RPMI8226 (cell line): ENCODE data around the gene NFIX.

Experiments used
- DNase-seq: peaks from one replicate; pipeline ENCODE4 v3.0.0-alpha.2; 2015

NFIX gene

DNA sequence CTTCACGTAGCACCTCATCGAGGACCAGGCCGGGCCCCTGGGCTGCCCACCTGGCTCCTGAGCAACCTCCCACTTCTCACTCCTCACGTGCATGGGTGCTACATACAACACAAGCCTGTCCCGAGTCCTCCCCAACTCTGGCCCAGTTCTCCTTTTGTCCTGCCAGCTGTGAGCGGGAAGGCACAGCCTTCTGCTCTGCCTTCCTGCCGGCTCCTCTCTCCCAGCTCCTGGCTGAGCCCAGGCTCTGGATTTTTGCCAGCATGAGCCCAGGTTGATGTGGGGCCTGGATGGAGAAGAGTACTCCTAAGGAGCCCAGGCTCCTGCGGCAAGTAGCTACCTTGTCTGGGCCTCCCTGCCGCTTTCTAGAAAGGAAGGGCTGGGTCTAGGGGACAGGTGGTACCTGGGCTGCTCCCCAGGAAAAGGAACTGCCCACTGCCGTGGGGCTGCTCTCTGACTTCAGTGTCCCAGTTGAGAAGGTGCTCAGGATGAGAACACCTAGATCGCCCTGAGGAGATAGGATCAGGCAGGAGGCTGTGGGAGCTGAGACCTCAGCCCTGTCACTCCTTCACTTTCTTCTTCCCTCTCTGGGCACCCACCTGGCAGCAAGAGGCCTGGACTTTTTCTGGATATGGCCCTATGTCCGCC, 83.7 kb downstream of the NFIX start:
- DNase-seq, result no peak

GRCh38 chr19:13079542-13079986, 84.3 kb downstream of the NFIX start:
- peak; percentile 69 for DNase-seq

- DNase-seq, result no peak
Measured at GRCh38 chr19:13082192-13083007, 87.1 kb downstream of the NFIX start.

DNA sequence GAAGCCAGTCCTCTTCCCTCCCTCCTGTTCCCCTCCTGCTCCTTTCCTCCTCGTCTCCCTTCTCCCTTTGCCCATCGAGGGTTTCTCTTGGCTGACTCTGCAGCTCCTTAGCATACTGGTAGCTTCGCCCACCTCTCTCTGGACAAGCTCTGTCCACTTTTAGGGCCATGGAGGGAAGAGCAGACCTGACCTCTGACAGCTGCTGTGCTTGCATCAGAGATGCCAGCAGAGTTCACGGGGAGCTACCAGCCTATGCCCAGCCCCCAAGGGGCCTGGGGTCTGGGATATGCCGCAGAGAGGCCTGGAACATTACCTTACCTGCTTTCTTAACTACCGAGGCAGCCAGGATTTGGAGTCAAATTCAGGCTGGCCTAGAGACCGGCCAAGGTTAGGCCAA, 87.7 kb downstream of the NFIX start:
- no peak for DNase-seq

DNA sequence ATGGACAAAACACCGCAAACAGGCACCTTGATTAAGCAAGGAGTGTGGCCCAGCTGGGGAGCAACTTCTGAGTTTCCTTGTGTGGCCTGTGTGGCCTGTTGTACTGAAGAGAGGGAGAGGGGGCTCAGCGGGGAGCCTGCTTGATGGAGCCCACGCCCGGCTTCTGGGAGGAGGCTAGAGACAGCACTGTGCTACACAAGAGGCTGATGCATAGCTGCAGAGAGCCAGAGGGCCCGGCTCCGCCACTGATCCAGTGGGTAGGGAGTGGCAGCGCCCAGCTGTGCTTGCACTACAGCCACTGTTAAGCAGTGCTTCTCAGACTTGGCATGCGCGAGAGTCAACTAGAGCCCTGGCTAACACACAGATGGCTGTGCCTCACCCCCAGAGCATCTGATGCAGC, 88.4 kb downstream of the NFIX start:
- DNase-seq, result no peak

DNA sequence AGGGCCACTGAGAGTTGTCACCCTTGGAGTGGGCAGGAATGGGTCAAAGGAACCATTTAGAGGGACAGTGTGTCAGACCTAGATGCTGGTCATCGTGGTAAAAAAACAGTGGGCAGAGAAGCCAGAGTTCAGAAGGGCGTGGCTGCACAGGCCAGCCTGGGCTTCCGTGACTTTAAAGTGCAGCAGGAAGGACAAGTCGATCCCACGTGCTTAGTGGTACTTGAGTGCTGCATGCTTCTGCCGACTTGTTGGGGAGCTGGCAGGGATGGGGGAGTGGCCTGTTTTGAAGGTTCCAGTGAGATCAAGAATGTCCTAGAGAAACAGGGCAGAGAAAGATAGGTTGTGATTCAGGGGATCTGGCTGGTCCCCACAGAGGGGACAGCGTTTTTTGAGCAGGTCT, 90.4 kb downstream of the NFIX start:
- DNase-seq, result no peak

- no peak for DNase-seq
Measured at GRCh38 chr19:13086341-13086740, 91.1 kb downstream of the NFIX start.

DNA sequence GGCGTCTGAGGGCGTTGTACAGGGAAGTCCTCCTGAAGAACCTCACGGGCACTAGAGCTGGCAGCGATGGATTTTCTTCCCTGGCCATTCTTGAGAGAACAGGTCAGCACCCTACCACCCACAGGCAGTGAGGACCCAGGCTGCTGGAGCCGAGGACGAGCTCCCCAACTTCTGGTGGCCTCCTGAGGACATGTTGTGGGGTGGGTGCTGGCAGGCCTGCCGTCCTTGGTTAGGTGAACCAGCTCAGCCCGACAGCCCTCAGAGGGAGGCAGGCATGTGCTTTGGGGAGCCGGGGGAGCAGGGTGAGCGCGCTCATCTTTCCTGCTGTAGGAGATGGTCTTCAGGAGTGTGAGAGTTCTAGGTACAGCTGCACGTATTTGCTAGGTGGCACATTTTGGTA, 92.0 kb downstream of the NFIX start:
- no peak for DNase-seq

GRCh38 chr19:13087795-13088537, 92.7 kb downstream of the NFIX start:
- DNase-seq, result no peak

GRCh38 chr19:13089139-13089856, 94.0 kb downstream of the NFIX start:
- peak; percentile 66 for DNase-seq

GRCh38 chr19:13089857-13090507, 94.7 kb downstream of the NFIX start:
- no peak for DNase-seq

GRCh38 chr19:13090511-13091231, 95.4 kb downstream of the NFIX start:
- DNase-seq, result no peak

DNA sequence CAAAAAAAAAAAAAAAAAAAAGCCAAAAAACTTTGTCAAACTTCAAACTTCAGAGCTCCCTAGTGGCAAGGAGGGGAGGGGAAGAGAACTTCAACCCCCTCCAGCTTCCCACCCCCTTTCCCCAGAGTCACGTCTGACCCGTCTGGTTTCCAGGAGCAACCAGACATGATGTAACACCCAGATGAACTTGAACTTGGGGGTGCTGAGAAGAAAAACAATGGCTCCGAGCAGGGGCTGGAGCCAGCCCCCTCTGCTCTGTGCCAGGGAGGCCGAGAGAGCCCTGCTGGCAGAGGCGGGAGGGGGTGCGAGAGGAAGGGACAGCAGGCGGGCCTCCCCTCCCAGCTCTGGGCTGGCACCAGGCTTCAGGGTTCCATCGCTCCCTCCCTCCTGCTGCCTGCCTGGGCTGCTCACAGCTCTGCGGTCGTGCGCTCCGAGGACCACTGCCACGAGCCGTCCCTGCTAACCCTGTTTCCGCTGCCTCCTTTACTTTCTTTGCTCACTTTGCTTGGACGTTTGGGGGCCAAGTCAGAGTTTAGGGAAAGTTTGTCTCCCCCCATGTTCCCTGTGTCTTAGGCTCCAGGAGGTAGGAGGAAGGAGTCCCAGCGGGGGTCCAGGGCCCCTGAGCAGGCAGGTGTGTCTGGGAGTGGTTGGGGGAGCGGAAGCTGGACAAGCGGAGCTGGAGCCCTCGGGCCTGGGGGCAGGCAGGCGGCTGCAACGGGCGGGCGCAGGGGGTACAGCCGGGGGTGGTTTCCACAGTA, 96.3 kb downstream of the NFIX start:
- DNase-seq, result no peak

- no peak for DNase-seq
Measured at GRCh38 chr19:13092158-13092543, 96.9 kb downstream of the NFIX start.

- DNase-seq, result no peak
Measured at GRCh38 chr19:13092606-13093235, 97.4 kb downstream of the NFIX start.

DNA sequence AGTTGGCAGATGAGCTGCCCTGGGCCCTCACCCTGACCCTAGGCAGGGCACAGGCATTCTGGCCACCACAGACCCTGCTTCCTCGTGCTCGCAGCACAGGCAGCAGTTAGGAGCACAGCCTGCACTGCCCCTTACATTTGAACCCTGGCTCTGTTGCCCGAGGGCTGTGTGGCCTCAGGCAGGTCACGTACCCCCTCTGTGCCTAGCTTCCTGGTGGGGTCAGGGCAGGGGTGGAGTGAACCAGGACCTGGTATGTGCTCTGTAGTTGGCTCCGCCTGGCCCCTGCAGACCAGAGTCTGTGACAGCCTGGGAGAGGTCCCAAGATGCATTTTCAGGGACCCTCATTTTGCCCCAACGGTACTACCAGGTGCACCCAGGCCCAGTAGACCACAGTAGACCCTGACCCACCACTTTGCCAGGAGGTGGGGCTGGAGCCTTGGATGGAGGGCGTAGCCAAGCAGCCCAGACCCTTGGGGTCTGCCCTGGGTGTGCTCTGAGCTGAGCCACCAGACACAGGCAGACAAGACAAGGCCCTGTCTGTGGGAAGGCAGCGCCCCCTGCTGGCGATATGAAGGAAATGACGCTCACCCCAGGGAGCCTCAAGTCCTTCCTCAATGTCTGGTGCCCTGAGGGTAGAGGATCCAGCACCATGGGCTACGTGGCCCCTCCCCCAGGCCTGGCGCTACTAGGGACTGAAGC, 98.3 kb downstream of the NFIX start:
- peak; percentile 81 for DNase-seq

DNA sequence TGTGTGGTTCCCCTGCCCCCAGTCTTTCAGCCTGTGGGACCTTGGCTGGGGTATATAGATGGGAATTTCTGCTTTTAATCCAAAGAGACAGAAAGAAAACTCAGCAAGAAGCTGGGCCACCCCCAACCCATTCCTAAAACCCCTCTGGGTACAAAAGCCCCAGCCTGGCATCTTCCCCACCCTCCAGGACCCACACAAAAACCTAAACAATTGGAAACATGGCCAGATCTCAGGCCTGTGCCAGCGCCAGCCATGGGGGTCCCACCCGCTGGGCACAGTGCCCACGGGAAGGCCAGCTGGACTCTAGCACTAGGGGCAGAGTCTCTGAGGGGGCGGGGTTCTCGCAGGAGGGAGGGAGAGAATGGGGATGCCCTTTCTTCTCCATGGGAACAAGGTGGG, 98.8 kb downstream of the NFIX start:
- DNase-seq, result no peak

- DNase-seq, result no peak
Measured at GRCh38 chr19:13094771-13095392, 99.6 kb downstream of the NFIX start.

DNA sequence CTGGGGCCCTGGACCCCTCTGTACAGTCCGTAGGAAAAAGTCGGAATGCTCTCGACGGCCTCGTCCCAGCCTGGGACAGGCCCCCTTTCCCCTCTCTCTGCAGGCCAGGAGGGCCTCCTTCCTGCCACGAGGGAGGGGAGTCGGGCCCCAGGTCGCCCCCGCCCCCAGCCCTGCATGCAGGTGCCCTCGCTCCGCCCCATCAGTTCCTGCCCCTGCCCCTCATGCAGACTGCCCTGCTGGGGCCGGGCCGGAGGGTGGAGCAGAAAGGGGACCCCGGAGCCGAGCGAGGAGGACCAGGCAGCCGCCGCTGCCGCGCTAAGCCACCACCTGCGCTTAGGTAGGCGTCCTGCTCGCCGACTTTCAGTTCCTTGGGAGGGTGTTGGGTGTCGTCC, 100.1 kb downstream of the NFIX start:
- DNase-seq, result peak; percentile 60
